Spleen (tissue), 13 donors: ENCODE measurements around the gene S1PR4. TPM values are rescaled to one million over a fixed set of nuclear protein-coding genes. Genes with fewer than 3 reads are reported as not detected.

Source experiments
- DNase-seq: peaks from one replicate; pipeline ENCODE4 v3.0.0-alpha.2; 2020
- H3K27ac ChIP-seq, 8 donors: fragments of 200-600 bp; sonication (generic) in 7 of 8; 1 replicate in 4 of 8; 2 replicates in 4 of 8; pipeline versions ENCODE4 v1.5.0 to v1.8.0; 2016 to 2021; ENCODE audit warnings: inconsistent platforms in 4 of 8, mild to moderate bottlenecking in 4 of 8, moderate library complexity in 1 of 8
- H3K27me3 ChIP-seq, 7 donors: fragments of 200-600 bp; sonication (generic) in 6 of 7; replicated peaks in 1 of 7; 1 replicate in 4 of 7; 2 replicates in 3 of 7; pipeline versions ENCODE4 v1.5.0 to v1.8.0; 2016 to 2021; ENCODE audit warnings: inconsistent platforms in 3 of 7, mild to moderate bottlenecking in 1 of 7
- H3K36me3 ChIP-seq, 6 donors: fragments of 200-600 bp; sonication (generic) in 5 of 6; 1 replicate in 4 of 6; 2 replicates in 2 of 6; pipeline versions ENCODE4 v1.5.0 to v1.8.0; 2016 to 2021; ENCODE audit warnings: inconsistent platforms in 2 of 6
- H3K4me1 ChIP-seq, 6 donors: fragments of 200-600 bp; sonication (generic) in 5 of 6; 1 replicate in 3 of 6; 2 replicates in 3 of 6; pipeline versions ENCODE4 v1.5.0 to v1.8.0; 2016 to 2021; ENCODE audit warnings: inconsistent platforms in 3 of 6
- H3K4me3 ChIP-seq, 8 donors: fragments of 200-600 bp; sonication (generic) in 7 of 8; 1 replicate in 4 of 8; 2 replicates in 4 of 8; pipeline versions ENCODE4 v1.5.0 to v1.8.0; 2016 to 2021; ENCODE audit warnings: inconsistent platforms in 4 of 8, mild to moderate bottlenecking in 4 of 8, moderate library complexity in 2 of 8
- H3K9me3 ChIP-seq, 8 donors: fragments of 200-600 bp; sonication (generic) in 7 of 8; 1 replicate in 4 of 8; 2 replicates in 4 of 8; pipeline versions ENCODE4 v1.5.0 to v1.8.0; 2016 to 2021; ENCODE audit warnings: inconsistent platforms in 4 of 8
- CTCF ChIP-seq, 11 experiments: fragments of 200-600 bp in 7 of 11; fragments of 450-650 bp in 4 of 11; sonication (generic) in 4 of 11; IDR thresholded peaks in 8 of 11; conservative IDR thresholded peaks in 3 of 11; 1 replicate in 7 of 11; 2 replicates in 4 of 11; pipeline versions ENCODE4 v1.4.0 to v1.8.0; 2016 to 2021; ENCODE audit warnings: antibody characterized with exemption in 11 of 11, inconsistent platforms in 4 of 11, mild to moderate bottlenecking in 1 of 11
- POLR2A ChIP-seq, 3 donors: fragments of 450-650 bp; IDR thresholded peaks; one replicate each; pipeline ENCODE4 v1.5.1; 2017; ENCODE audit warnings: antibody characterized with exemption in 3 of 3, mild to moderate bottlenecking in 1 of 3
- POLR2AphosphoS5 ChIP-seq, 3 donors: sonication (generic); formaldehyde crosslinking; IDR thresholded peaks; one replicate each; pipeline ENCODE4 v1.5.1; 2017; ENCODE audit warnings: antibody characterized with exemption in 3 of 3
- WGBS, 5 donors: extraction: QIAGEN DNeasy Blood & Tissue Kit in 3 of 5; methylation state at CpG; one replicate each; pipeline versions ENCODE4 v1.1.5 to v1.1.7; 2013 to 2018; 5-methylcytosine and 5-hydroxymethylcytosine counted together
- intact Hi-C: fragments of 100-400 bp; cut with DNase I; formaldehyde crosslinking; loops from one replicate; pipeline ENCODE4 v1.15.0; 2023; ENCODE audit warnings: low total_unique reads
- long read RNA-seq, 2 donors: transcript quantifications; one replicate each; lab custom pipeline, GENCODE V29; 2026
- polyA plus RNA-seq, 3 donors: library from polyadenylated mRNA; stranded (reverse); fragments of 200-250 nt; gene quantifications; one replicate each; pipeline ENCODE4 v1.2.1, GENCODE V29; 2013
- total RNA-seq, 7 donors: library from RNA; depleted of rRNA in 3 of 7; stranded (reverse); fragments of >200 nt in 3 of 7; fragmentation: NEBNext Ultra II Directional in 4 of 7; extraction: Animal tissue kit (Norgen Biotek cat#: 25700) in 4 of 7; gene quantifications; one replicate each; pipeline versions ENCODE4 v1.1.0 to v1.2.1, GENCODE V29; 2016 to 2021
- donor health status: healthy with polysubstance abuse.
- donor health status: DM: no; HTN: no; CAD: no; lungs with moderate emphysema.
- donor health status: DM: no; HTN: no; CAD: no.
- donor health status: Bipolar disorder and iron deficiency.
- donor health status: healthy.
- donor health status: DM: no; HTN: no; CAD: no.
- donor health status: DM: yes; HTN: yes; CAD: no.

The S1PR4 gene
- total RNA-seq (100 to 1,000 TPM in 2 of 7 donors, 10 to 100 TPM in 5; 46.3 to 171 (median 64.4) TPM), polyA plus RNA-seq (10 to 100 TPM; 44.7 to 68.9 (median 59.6) TPM)
- long read RNA-seq, donor 1, transcript S1PR4-201 (1 exons, 1,565 nt) = major isoform, 14 of 14 reads
- long read RNA-seq, donor 1, partial matches to known transcripts = 0 of 14 reads
- long read RNA-seq, donor 1, other reads (novel, unspliced or antisense) = 0 of 14 reads
- long read RNA-seq, donor 2, transcript S1PR4-201 (1 exons, 1,565 nt) = major isoform, 9 of 9 reads
- long read RNA-seq, donor 2, partial matches to known transcripts = 0 of 9 reads
- long read RNA-seq, donor 2, other reads (novel, unspliced or antisense) = 0 of 9 reads

- H3K27me3 ChIP-seq = no peaks in the 10 kb centered on the region
- peak; percentile 95 for DNase-seq
- peaks cover 31 to 72% (median 61%) of the 10 kb centered on the region in 6 donors for H3K4me1 ChIP-seq
- peak within 1 kb of the TSS; percentile 96 to 100 (median 97) for H3K27ac ChIP-seq
- H3K36me3 ChIP-seq = peaks cover 0 to 25% (median 0%) of the 10 kb centered on the region in 6 donors
- WGBS, 5 donors = 4 to 17% (median 7%) methylated on average over 19 to 42 of the region's 42 CpGs
- intact Hi-C loops = no loop called here
- H3K4me3 ChIP-seq = peak within 1 kb of the TSS; percentile 71 to 100 (median 78)
- peaks cover 0 to 10% (median 0%) of the 10 kb centered on the region in 8 donors for H3K9me3 ChIP-seq
- peak; percentile 95 to 96 (median 96) for TF ChIP-seq POLR2AphosphoS5 (IDR thresholded peaks at IDR 0.05)
- peak in 9 of 11 experiments; percentile 15 to 71 (median 54) for TF ChIP-seq CTCF (IDR thresholded peaks at IDR 0.05 in 8 of 11, conservative IDR thresholded peaks at IDR 0.05 in 3 of 11)
- TF ChIP-seq POLR2A (IDR thresholded peaks at IDR 0.05) = peak; percentile 35 to 83 (median 52)
Observed at GRCh38 chr19:3178377-3178972, at the start of gene S1PR4. TSS of gene S1PR4 (plus strand) at chr19:3178769. CDS start at chr19:3178793, 24 bp downstream.

- no peak overlapping the region for H3K4me3 ChIP-seq
- H3K4me1 ChIP-seq = peaks cover 10 to 52% (median 33%) of the 10 kb centered on the region in 6 donors
- H3K27me3 ChIP-seq = peaks cover 0 to 5% (median 0%) of the 10 kb centered on the region in 7 donors
- TF ChIP-seq CTCF (IDR thresholded peaks at IDR 0.05 in 8 of 11, conservative IDR thresholded peaks at IDR 0.05 in 3 of 11) (peak in 10 of 11 experiments; percentile 9 to 67 (median 50)), POLR2AphosphoS5 (IDR thresholded peaks at IDR 0.05) (no peak)
- intact Hi-C loops = no loop called here
- WGBS, 5 donors = 0 to 33% (median 22%) methylated on average over 1 of the region's 1 CpG
- DNase-seq = no peak
- peak overlapping the region in 2 of 8 donors; percentile 5 to 25 for H3K27ac ChIP-seq
- no peaks in the 10 kb centered on the region for H3K36me3 ChIP-seq
- H3K9me3 ChIP-seq = no peaks in the 10 kb centered on the region
Observed at GRCh38 chr19:3129112-3129511, 49.5 kb upstream of the S1PR4 start.

- DNase-seq = peak; percentile 63
- no peaks in the 10 kb centered on the region for H3K36me3 ChIP-seq
- H3K4me1 ChIP-seq = peaks cover 6 to 50% (median 20%) of the 10 kb centered on the region in 6 donors
- TF ChIP-seq CTCF (IDR thresholded peaks at IDR 0.05 in 8 of 11, conservative IDR thresholded peaks at IDR 0.05 in 3 of 11) = no peak
- TF ChIP-seq POLR2AphosphoS5 (IDR thresholded peaks at IDR 0.05) = no peak
- TF ChIP-seq POLR2A (IDR thresholded peaks at IDR 0.05) = no peak
- peaks cover 0 to 14% (median 0%) of the 10 kb centered on the region in 7 donors for H3K27me3 ChIP-seq
- 87 to 95% (median 89%) methylated on average over 23 to 24 of the region's 24 CpGs for WGBS, 5 donors
- no peak overlapping the region for H3K4me3 ChIP-seq
- no peak overlapping the region for H3K27ac ChIP-seq
- intact Hi-C loops = no loop called here
- H3K9me3 ChIP-seq = no peaks in the 10 kb centered on the region
Observed at GRCh38 chr19:3131168-3131567, 47.4 kb upstream of the S1PR4 start.
